GM18861 (cell line): Measurements from ENCODE around the gene IL26.
"Not testable (repeated sequence)": the region's sequence is repeated elsewhere in the genome, so short reads cannot be mapped to it uniquely, and the experiment has no call there.

Experiments
- ATAC-seq: cut with Tn5 transposase; IDR thresholded peaks from one replicate; pipeline ENCODE4 v1.9.1; 2021; ENCODE audit not compliant: unreplicated experiment

IL26 gene

DNA sequence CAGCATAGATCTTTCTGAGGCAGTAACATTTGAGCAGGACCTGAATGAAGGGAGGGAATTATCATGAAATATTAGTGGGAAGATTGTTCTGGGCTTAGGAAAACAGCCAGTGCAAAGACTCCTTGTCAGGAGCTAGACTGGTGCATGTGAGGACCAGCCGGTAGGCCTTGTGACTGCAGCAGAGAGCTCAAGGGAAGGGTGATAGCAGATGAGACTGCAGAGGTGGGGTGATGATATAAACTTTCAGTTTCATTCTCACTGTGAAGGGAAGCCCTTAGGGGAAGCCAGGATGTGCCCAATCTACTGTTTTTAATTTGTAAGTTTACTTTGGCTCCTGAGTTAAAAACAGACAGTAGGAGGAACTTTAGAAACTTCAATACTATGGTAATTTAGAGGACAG lies 15.4 kb upstream of the IL26 start:
- ATAC-seq, result peak; percentile 99

DNA sequence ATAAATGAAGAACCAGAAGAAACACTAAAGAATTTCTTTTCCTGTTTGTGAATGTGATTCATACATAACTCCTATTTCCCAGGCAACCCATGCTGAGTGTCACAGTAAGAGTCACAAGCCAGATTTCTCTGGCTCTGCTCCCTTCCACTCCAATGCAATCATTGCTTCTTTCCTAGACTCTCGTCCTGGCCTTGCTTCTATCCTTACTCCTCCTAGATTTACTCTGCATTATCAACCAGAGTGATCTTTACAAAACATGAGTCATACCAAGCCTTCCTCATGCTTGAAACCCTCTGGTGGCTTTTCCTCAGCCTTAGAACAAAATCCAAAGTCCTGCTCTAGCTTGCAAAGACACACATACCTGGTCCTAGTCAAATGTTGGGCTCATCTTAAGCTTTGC lies 14.5 kb upstream of the IL26 start:
- ATAC-seq, result no peak

DNA sequence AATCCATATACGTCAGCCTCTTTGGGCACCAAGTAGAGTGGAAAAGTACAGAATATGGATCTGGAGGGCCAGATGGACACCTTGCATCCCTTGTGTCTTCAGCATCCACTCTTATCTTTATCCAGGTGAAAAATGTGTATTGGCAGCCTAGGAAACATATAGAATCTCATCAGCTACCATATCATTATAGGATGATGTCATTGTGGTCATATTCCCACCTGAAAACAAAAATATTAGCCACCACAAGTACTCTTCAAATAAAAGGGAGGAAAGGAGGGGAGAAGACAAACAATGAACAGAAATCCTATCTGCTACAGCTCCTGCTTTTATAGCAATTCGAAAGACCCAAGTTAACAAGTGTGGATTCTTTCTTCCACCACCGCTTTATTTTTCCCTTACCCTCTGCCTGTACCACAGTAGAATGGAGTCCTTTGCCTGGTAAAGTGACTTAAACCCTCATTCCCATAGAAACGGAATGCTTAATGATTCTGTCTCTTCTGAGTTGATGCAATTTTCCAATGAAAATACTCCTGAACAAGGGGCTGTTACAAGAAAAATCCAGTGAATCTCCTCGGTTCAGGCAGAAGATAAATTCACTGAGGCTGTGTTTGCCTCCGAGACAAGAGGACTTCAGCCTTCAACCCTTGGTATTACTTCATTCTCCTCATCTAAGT lies 13.8 kb upstream of the IL26 start:
- ATAC-seq, result no peak

DNA sequence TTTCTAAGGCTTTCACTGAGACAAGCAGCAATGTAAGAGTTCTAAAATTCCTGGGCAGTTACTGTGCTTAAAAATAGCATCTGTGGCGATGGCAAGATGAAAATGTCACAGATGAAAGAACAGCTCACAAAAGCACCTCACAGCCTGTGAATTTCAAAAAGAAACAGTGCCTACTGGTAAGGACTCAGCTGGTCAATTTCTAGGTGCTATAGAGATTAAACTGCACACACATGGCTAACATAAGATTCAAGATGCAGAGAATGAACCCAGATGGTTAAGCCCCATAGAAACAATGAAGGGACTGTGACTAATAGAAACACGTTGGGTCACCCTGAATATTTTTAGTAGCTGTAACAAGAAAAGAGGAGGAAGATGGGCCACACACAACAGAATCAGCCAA lies 12.0 kb upstream of the IL26 start:
- no peak for ATAC-seq

DNA sequence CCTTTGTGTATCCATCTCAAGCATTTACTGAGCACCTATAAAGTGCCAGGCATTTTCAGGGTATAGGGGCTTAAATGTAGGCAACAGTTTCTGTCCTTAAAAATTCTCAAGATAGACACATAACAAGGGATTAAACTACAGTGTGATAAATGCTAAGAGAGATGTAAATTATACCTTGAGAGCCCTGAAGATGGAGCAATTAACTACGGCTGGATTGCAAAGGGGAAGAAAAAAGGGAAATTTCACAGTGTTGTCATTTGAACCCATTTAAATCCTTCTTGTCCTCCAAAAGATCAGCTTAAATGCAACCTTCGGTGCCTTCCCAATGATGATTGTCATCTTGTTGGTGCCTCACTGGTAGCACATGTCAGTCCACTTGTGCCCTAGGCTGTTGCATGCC lies 11.5 kb upstream of the IL26 start:
- no peak for ATAC-seq

DNA sequence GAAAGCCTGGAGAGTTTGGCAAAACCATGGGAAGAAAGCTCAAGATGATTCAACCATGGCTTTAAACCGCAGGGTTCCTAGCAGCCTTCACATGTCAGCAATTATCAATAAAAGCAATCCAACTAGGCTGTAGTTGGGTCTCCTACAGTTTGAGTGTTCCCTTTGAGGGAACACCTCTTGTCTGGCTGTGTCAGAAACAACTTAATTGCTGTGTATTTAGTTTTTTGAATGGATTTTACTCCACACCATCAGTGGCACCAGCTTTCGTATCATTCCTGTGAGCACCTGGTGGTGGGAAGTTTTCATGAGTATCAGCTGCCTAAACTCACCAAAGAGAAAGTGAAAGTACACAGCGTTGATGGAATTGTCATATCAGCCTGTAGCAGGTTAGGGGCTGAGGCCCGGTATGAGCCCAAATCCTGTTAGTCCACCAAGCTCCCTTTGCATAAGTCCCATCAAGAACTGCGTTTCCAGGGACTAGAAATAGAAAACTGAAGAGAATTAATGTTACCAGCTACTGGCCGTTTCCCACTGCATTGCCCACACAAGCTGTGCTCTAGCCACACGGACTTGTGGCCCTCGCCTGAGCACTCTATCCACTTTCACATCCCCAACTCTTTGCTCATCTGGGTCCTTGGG lies 10.9 kb upstream of the IL26 start:
- ATAC-seq, result peak; percentile 45

DNA sequence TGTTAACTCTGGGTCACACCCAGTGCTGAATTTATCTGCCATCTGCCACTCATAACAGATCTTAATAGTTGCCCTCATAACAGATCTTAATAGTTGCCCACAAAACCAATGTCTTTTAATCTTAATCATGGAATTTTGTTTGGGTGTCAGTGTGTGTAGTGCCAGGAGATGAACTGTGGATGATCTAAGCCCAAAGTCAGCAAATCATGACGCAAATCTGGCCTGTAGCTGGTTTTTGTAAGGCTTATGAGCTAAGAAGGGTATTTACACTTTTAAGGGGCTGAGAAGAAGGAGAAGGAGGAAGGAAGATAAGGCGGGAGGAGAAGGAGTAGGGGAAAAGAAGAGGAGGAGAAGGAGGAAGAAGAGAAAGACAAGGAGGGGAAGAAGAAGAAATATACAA lies 10.0 kb upstream of the IL26 start:
- ATAC-seq, result no peak

DNA sequence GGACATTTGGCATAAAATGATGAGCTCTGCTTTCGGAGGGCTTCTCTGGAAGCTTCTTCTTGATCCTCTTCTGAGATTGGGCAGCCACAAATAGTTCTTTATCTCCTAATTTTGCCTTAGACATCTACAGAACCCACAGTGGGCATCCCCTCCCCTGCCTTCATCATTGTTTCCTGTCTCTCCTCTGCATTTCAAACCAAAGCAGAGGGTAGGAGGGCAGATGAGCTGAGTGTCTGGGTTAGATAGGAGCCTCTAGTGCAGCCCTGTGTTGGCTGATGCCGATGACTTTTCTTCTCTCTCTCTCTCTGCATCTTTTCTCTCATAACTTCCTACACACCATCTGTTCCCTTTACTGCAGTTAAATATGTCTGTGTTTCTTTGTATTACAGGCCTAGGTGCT lies 8.5 kb upstream of the IL26 start:
- ATAC-seq, result no peak

DNA sequence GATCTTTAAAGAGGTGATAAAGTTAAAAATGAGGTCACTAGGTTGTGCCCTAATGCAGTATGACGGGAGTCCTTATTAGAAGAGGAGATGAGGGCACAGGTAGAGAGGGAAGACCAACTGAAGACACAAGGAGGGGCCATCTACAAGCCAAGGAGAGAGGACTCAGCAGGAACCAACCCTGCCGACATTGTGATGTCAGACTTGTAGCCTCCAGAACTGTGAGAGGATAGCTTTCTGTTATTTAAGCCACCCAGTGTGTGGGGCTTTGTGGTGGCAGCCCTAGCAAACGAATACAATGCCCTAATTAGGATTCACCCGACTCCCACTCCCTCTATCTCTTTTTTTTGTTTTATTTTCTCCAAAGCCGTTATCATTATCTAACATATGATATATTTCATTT lies 7.9 kb upstream of the IL26 start:
- ATAC-seq, result no peak

DNA sequence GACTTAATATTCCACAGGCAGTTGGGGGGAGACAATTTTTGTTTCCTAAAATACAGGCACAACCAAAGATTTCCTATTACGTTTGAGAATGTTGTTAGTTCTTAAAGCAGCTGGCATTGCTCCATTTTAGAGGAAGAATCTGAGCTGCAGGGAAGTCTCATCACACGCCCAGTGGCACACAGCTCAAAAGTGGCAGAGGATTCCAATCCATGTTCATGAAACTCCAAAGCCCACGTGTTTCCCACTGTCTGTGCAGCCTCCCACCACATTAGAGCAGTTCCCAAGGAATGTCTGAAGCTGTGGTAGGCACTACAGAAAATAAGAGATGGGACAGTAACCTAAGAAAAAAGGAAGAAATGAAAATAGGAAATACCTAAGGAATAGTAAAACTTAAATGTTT lies 6.1 kb upstream of the IL26 start:
- ATAC-seq, result no peak

DNA sequence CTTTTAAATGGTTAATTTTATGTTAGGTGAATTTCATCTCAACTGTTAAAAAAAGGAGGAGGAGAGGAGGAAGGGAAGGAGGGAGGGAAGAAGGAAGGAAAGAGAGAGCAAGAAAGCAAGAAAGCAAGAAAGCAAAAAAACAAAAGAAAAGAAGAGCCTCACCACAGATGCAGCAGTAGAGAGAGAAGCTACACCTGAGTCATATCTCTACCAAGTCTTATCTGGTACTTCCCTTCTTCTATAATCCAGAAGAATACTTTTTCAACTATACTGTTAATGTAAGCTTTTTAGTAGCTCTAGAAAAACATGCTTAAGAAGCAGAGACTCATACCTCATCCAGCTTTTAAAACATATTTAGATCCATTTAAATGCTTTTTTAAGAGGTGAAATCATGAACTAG lies 5.6 kb upstream of the IL26 start:
- ATAC-seq, result peak; percentile 56

DNA sequence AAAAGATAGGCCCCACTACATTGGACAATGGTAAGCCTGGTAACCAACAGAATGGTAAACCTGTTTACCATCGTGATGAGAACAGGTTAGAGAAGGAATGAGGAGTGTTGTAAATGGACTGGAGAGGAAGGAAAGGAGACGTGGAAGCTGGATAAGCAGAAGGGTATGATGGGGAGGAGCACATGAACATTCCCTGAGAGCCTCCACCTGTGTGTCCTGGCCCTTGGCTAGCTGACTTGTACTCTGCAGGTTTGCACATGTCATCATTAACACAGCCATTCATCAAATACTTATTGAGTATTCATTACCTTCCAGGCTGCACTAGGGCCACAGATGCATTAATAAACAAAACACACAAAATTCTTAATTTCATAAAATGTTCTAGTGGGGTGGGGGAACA lies 4.3 kb upstream of the IL26 start:
- no peak for ATAC-seq

DNA sequence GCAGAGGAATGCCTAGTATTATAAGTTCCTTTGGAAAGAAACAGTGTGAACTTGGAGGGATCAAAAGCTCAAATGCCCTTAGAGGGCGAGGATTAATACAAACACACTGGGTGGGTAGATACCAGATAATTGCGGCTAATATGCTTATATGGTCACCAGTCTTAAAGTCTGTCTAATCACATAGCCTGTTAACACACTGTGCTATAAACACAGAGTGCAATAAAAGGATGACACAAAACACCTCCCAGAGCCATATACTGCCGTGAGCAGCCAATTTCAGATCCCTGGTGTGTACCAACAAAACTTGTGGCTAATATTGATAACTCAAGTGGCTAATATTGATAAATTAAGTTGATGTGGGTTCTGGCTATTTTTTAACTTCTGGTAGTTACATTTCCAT lies 1.7 kb upstream of the IL26 start:
- ATAC-seq, result no peak

DNA sequence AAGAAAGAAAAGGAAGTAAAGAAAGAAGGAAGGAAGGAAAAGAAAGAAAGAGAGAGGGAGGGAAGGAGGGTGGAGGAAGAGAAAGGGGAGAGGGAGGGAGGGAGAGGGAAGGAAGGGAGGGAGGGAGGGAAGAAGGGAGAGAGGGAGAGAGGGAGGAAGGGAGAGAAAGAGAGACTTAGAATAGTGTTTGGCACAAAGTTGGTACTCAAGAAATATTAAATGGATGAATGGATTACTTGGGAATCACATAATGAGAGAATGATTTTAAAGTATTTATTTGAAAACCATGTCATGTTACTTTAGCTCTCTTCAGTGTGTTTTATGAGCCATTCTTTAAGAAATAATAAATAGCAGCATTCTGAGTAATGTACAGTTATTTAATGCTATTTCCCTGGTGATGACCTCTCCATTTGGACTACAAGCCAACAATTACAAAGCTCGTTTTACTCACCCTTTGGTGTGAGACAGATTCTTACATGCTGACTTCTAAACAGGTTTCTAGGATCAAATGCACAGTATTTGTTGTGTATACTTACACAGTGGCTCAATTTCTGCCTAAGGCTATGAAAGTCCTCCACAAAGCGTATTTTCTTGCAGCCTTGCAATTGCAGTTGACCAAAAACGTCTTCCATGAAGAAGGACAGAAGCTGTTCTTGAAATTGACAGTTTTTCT lies 861 bp downstream of the IL26 start:
- ATAC-seq, result no peak

DNA sequence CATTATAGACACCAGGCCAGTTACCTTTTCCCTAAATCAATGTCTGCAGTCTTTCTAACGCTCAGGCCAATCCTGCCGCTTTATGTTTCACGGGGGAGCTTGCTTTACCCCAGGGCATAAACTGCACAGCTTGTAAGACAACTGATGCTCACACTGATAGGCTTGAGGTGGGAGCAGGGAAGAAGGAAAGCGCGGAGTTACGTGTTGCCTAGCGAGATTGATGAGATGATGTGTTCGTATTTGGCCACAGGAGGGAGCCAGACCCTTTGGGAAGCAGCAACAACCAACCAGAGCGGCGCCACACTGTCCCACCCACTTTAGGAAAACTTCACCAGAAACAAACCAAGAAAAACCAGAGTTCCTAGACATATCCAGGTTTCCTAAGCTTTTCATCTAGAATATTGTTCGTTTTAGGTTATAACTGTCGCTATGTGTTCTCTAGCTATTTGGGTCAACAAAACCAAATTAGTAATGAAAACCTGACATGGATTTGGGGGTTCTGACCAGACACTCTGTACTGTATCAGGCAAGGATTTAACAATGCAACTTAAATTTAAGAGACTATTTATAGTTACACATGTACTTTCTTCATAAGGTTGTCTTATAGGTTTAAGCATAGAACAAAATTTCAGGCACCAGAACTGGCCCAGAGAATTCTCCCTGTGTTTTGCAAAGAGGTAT lies 2.4 kb downstream of the IL26 start:
- peak; percentile 92 for ATAC-seq

DNA sequence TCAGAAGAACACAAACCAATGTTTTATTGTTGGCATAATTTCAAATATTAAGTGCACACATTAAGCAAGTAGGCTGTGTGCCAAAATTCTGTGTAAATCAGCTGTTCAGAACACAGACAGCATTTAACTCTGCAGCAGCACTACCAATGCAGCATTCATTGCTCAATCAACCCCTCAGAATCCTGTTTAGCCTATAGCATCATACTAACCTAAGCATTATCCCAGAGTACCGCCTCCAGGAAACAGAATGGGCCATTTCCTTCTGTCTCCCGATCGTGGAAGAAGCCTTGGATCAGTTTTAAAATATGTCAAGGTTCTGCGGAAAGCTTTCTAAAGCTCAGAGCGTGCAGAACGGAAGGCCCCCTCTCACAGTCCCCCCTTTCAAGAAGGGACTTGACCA lies 3.3 kb downstream of the IL26 start:
- ATAC-seq, result no peak

DNA sequence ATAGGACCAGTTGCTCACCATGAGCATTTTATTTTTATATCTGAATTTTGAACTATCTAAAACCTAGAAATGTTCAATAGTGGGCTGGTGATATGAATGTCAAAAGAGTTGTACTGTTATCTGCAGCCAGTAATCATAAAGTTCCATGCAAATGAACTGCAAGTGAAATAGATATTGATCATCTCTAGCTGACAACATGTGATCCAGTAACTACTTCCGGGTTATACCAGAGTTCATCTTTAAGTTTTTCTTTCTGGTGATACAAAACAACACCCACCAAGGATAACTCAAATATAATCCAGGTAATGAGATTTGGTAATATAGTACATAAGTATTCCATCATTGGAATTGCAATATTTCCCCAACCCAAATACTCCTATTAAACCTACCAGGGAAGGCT lies 4.1 kb downstream of the IL26 start:
- no peak for ATAC-seq

DNA sequence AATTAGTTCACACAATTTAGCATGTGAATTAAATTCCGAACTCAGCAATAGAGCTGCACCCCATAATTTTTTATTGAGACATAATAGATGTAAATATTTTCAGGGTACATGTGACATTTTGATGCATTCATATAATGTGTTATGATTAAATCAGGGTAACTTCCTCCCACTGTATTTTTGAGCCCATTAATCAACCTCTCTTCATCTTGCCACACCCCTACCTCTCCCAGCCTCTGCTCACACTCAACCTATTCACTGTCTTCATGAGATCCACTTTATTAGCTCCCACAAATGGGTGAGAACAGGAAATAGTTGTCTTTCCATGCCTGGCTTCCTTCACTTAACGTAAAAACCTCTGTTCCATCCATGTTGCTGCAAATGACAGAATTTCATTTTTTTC lies 14.7 kb downstream of the IL26 start:
- no peak for ATAC-seq

DNA sequence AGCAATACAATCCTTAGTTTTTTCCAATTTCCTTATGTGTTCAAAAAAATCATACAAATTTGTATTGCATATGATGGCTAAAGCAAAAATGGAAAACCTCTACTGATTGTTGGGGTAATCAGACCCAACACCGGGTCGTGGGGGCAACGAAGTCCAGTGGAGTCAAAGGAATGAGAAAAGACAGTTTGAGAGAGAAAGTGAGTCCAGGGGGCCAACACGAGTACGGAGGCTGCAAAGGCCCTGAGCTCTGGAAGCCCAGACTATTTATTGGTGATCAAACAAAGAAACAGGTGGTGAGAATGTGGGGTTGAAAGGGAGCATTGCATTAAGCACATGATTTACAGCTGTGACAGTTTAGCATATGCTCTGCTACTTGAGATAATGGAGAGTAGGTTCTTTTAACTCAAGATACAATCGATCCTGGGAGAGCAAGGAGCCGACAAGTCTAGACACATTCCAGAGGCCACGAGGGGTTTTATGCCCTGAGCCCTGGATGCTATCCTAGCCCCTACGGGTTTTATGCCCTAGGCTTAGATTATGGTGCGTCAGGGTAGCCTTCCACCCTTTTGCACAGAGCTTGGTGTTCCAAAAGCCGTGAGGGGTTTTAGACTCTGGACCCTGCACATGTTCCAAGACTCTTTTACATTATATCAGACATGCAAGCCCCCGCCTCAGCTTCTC lies 16.4 kb downstream of the IL26 start:
- not testable (repeated sequence) for ATAC-seq

DNA sequence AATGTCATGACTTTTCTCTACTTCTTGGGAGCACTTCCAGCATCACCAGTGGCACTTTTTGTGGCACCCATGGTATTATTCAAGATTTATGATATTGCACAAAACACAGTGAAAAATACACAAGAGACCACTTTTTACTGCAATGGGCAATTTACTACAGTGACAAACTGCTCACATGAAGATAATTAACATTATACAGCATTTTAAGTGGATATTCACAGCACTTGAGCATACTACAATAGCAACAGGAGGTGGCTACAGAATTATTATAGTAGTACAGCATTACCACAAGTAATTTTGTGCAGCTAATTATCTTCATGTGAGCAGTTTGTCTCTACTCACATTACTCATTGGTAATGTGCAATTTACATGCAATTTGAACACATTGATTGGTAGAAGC lies 18.3 kb downstream of the IL26 start:
- ATAC-seq, result no peak

DNA sequence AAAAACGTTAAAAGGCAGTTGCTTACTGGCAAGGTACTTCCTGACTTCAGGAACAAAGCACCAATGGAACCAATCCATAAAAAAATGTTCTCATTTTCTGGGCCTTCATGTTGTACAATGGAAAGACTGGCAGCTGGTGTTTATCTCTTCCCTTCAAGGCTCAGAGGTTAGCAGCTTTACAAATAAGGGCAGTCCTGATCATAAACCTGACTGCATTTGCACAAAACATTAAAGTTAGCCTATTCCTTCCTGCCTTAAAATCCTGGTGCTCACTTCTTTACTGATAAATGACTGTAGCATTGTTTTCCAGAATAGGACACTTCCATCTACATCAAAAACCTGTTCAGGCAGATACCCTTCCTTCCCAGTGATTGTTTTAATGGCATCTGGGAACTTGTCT lies 19.2 kb downstream of the IL26 start:
- no peak for ATAC-seq
